ENCODE results near the gene CEACAM7.

GRCh38 chr19:41688098-41688497 lies at the start of gene CEACAM7:
- TF ChIP-seq ZFP3 (CRISPR knock-in tag; IDR thresholded peaks at IDR 0.05) (no peak), PATZ1 (CRISPR knock-in tag; IDR thresholded peaks at IDR 0.05; ENCODE audit: borderline replicate concordance) (no peak), TSHZ2 (CRISPR knock-in tag; IDR thresholded peaks at IDR 0.05) (no peak), ISL1 (CRISPR knock-in tag; IDR thresholded peaks at IDR 0.05) (no peak), BACH2 (CRISPR knock-in tag; IDR thresholded peaks at IDR 0.05; ENCODE audit: borderline replicate concordance) (no peak), CSRNP3 (CRISPR knock-in tag; IDR thresholded peaks at IDR 0.05) (no peak), ZNF70 (CRISPR knock-in tag; IDR thresholded peaks at IDR 0.05) (no peak), ZFP30 (CRISPR knock-in tag; IDR thresholded peaks at IDR 0.05) (no peak)

Data from SK-N-SH treated with all-trans-retinoic acid at 6 μM for 48 hours (cell line).